IMR-90 (cell line): ENCODE results near the gene PRF1. TPM values are rescaled to one million over a fixed set of nuclear protein-coding genes. Genes with fewer than 3 reads are reported as not detected.

Source experiments
- ATAC-seq: fragments of 200-7000 bp; cut with Tn5 transposase; 2 replicates; pipeline ENCODE4 v1.9.1; 2020; ENCODE audit warnings: low read depth, mild to moderate bottlenecking, moderate library complexity
- BruUV-seq: library from RNA; stranded (reverse); fragments of 400-500 nt; replicated peaks from 2 replicates; lab custom pipeline; 2021; lab: Mats Ljungman, UMichigan
- CTCF ChIA-PET: fragments of 300-600 bp; formaldehyde crosslinking; extraction: SDS; loops from one replicate; lab custom pipeline; 2021; ENCODE audit warnings: antibody characterized with exemption; lab: Yijun Ruan, JAX
- POLR2A ChIA-PET: fragments of 300-600 bp; sonication (Branson Sonifier 250); formaldehyde crosslinking; loops from one replicate; lab custom pipeline; 2022; ENCODE audit warnings: antibody characterized with exemption; ENCODE audit not compliant: unreplicated experiment; lab: Charles Lee
- DNase-seq: peaks from one replicate; pipeline ENCODE4 v3.0.0; 2013
- H2AFZ ChIP-seq: replicated peaks from 2 replicates; pipeline ENCODE3; 2013; ENCODE audit warnings: low read length, mild to moderate bottlenecking; ENCODE audit not compliant: poor library complexity
- H2AK5ac ChIP-seq: 2 replicates; pipeline ENCODE4 v1.6.1; 2013; ENCODE audit warnings: low read depth, low read length, inconsistent platforms
- H2AK9ac ChIP-seq: replicated peaks from 2 replicates; pipeline ENCODE3; 2013; ENCODE audit warnings: mild to moderate bottlenecking, low read depth, low read length, moderate library complexity; ENCODE audit not compliant: poor library complexity
- H2BK120ac ChIP-seq: 2 replicates; pipeline ENCODE4 v1.6.1; 2013; ENCODE audit warnings: low read depth, low read length, inconsistent platforms
- H2BK15ac ChIP-seq: 3 replicates; pipeline ENCODE4 v1.6.1; 2013; ENCODE audit warnings: low read depth, low read length, inconsistent platforms
- H2BK20ac ChIP-seq: 2 replicates; pipeline ENCODE4 v1.6.1; 2013; ENCODE audit warnings: low read depth, mild to moderate bottlenecking, inconsistent platforms, low read length, moderate library complexity
- H2BK5ac ChIP-seq: 2 replicates; pipeline ENCODE4 v1.6.1; 2013; ENCODE audit warnings: mild to moderate bottlenecking, low read depth, low read length, inconsistent platforms; ENCODE audit not compliant: poor library complexity, severe bottlenecking
- H3K14ac ChIP-seq: replicated peaks from 2 replicates; pipeline ENCODE4 v1.6.1; 2013; ENCODE audit warnings: low read depth, low read length, inconsistent platforms
- H3K18ac ChIP-seq: 2 replicates; pipeline ENCODE4 v1.6.1; 2013; ENCODE audit warnings: low read depth, low read length, control low read depth
- H3K23ac ChIP-seq: 2 replicates; pipeline ENCODE4 v1.6.1; 2013; ENCODE audit warnings: low read depth, low read length, inconsistent platforms
- H3K27ac ChIP-seq: 2 replicates; pipeline ENCODE4 v1.5.1; 2013; ENCODE audit warnings: mild to moderate bottlenecking, control low read depth, low read length; ENCODE audit not compliant: insufficient read depth
- H3K27me3 ChIP-seq: 2 replicates; pipeline ENCODE4 v1.6.1; 2013; ENCODE audit warnings: low read length; ENCODE audit not compliant: control insufficient read depth, insufficient read depth
- H3K36me3 ChIP-seq: 2 replicates; pipeline ENCODE4 v1.6.1; 2013; ENCODE audit warnings: low read length, mixed read lengths; ENCODE audit not compliant: control insufficient read depth, insufficient read depth
- H3K4ac ChIP-seq: 2 replicates; pipeline ENCODE4 v1.6.1; 2013; ENCODE audit warnings: low read depth, low read length, inconsistent platforms
- H3K4me1 ChIP-seq: 2 replicates; pipeline ENCODE4 v1.6.1; 2013; ENCODE audit warnings: low read length, mixed read lengths; ENCODE audit not compliant: control insufficient read depth, insufficient read depth
- H3K4me2 ChIP-seq: 2 replicates; pipeline ENCODE4 v1.6.1; 2013; ENCODE audit warnings: low read depth, mild to moderate bottlenecking, control low read depth, low read length, moderate library complexity
- H3K4me3 ChIP-seq: 2 replicates; pipeline ENCODE4 v1.5.1; 2013; ENCODE audit warnings: low read depth, mild to moderate bottlenecking, control low read depth, low read length, moderate library complexity; ENCODE audit not compliant: insufficient read depth
- H3K56ac ChIP-seq: 2 replicates; pipeline ENCODE4 v1.6.1; 2013; ENCODE audit warnings: low read length, inconsistent platforms; ENCODE audit not compliant: insufficient read depth; ENCODE audit errors: extremely low read depth
- H3K79me1 ChIP-seq, 2 experiments: 2 replicates each; pipeline ENCODE4 v1.6.1; 2013; ENCODE audit warnings: low read length in 2 of 2, inconsistent platforms in 1 of 2, low read depth in 1 of 2
- H3K9ac ChIP-seq: 2 replicates; pipeline ENCODE4 v1.6.1; 2013; ENCODE audit warnings: low read depth, low read length, control low read depth
- H3K9me1 ChIP-seq: 2 replicates; pipeline ENCODE4 v1.6.1; 2013; ENCODE audit warnings: low read length, inconsistent platforms; ENCODE audit not compliant: insufficient read depth
- H3K9me3 ChIP-seq: 2 replicates; pipeline ENCODE4 v1.6.1; 2013; ENCODE audit warnings: low read length; ENCODE audit not compliant: control insufficient read depth, insufficient read depth
- H4K20me1 ChIP-seq: 2 replicates; pipeline ENCODE4 v1.6.1; 2013; ENCODE audit warnings: low read length, inconsistent platforms; ENCODE audit not compliant: insufficient read depth
- H4K5ac ChIP-seq: 2 replicates; pipeline ENCODE4 v1.6.1; 2013; ENCODE audit warnings: mild to moderate bottlenecking, low read depth, low read length, control low read depth
- H4K8ac ChIP-seq, 2 experiments: 2 replicates each; pipeline ENCODE4 v1.6.1; 2013; ENCODE audit warnings: low read depth in 2 of 2, low read length in 2 of 2, control low read depth in 1 of 2, inconsistent platforms in 1 of 2
- H4K91ac ChIP-seq: 2 replicates; pipeline ENCODE4 v1.6.1; 2013; ENCODE audit warnings: low read depth, low read length, inconsistent platforms; ENCODE audit not compliant: insufficient read depth
- CEBPB ChIP-seq: IDR thresholded peaks from 2 replicates; pipeline ENCODE4 v1.6.1; 2012; ENCODE audit warnings: low read depth, low read length, improper control_type of control experiment
- POLR2A ChIP-seq: IDR thresholded peaks from 2 replicates; pipeline ENCODE4 v1.6.1; 2012; ENCODE audit warnings: mild to moderate bottlenecking, low read depth, low read length
- RFX5 ChIP-seq: IDR thresholded peaks from 2 replicates; pipeline ENCODE4 v1.8.0; 2012; ENCODE audit warnings: low read depth, mild to moderate bottlenecking, low read length, moderate library complexity
- SMC3 ChIP-seq: fragments of 150-350 bp; IDR thresholded peaks from 2 replicates; pipeline ENCODE4 v1.6.1; 2016; ENCODE audit warnings: low read depth, mild to moderate bottlenecking, antibody characterized with exemption, low read length, moderate library complexity
- dilution Hi-C: fragments of 300-500 bp; cut with HindIII; formaldehyde crosslinking; loops from one replicate; pipeline ENCODE4 v1.14.3; 2018; ENCODE audit warnings: low sequenced_read_pairs; ENCODE audit not compliant: unreplicated experiment
- in situ Hi-C: fragments of 300-500 bp; cut with MboI; formaldehyde crosslinking; loops from 3 replicates; pipeline ENCODE4 v1.14.3; 2019; ENCODE audit warnings: low sequenced_read_pairs, inconsistent platforms, mixed read lengths
- intact Hi-C: fragments of 100-400 bp; cut with micrococcal nuclease; formaldehyde crosslinking; loops from 2 replicates; pipeline ENCODE4 v1.10.0; 2022
- polyA plus RNA-seq, 3 experiments: library from polyadenylated mRNA; depleted of rRNA; stranded (reverse); fragments of >200 nt; gene quantifications; 2 replicates each; pipeline ENCODE4 v1.2.3, GENCODE V29; 2012; ENCODE audit warnings: low replicate concordance in 1 of 3
- total RNA-seq: library from RNA; depleted of rRNA; stranded (reverse); fragments of >200 nt; gene quantifications from 2 replicates; pipeline ENCODE4 v1.2.3, GENCODE V29; 2012

Gene PRF1
- total and polyA plus RNA-seq, 2 of the 4 experiments (the other 2 are of a cell fraction), result not detected

DNA sequence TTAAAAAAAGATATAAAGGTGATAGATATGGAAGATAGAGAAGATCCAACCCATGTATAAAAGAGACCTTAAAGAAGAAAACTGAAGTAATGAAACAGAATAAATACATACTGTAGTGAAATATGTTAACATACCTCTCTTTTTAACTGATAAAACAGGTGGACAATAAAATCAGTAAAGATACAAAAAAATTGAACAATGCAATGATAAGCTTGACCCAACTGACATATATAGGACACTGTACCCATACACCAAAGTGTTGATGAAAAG, 17.4 kb upstream of the PRF1 start:
- CTCF ChIA-PET, result interaction anchor here (0.5 kb wide), 1 partner anchor 166 kb away, joined by 3 read pairs; no protein-coding TSS in a partner anchor
- intact Hi-C loops, result no loop called here
- in situ Hi-C loops, result no loop called here

More for the DNA sequence above, 17.4 kb upstream of the PRF1 start:
- H2AFZ ChIP-seq, result no peak overlapping the region
- no peak overlapping the region for H2BK15ac ChIP-seq
- TF ChIP-seq SMC3 (no peak), RFX5 (no peak), POLR2A (no peak), CEBPB (no peak)
- DNase-seq (no peak), ATAC-seq (no peak)
- H3K4me2 ChIP-seq, result no peak overlapping the region
- H2BK5ac ChIP-seq, result no peak overlapping the region
- H3K9ac ChIP-seq, result no peak overlapping the region
- H3K18ac ChIP-seq, result no peak overlapping the region
- no peak overlapping the region for H2AK5ac ChIP-seq
- no TSS peak for BruUV-seq
- H3K14ac ChIP-seq, result no peak overlapping the region
- no peak overlapping the region for H4K91ac ChIP-seq
- H3K4me3 ChIP-seq, result no peak overlapping the region
- no peak overlapping the region for H2AK9ac ChIP-seq
- no peaks in the 10 kb centered on the region for H4K20me1 ChIP-seq
- no peak overlapping the region for H3K23ac ChIP-seq
- peaks cover 8% of the 10 kb centered on the region for H3K9me3 ChIP-seq
- H3K56ac ChIP-seq, result no peak overlapping the region
- H3K79me1 ChIP-seq, result no peaks in the 10 kb centered on the region
- dilution Hi-C loops, result no loop called here
- H3K4ac ChIP-seq, result no peak overlapping the region
- H3K36me3 ChIP-seq, result no peaks in the 10 kb centered on the region
- H4K5ac ChIP-seq, result no peak overlapping the region
- H3K4me1 ChIP-seq, result no peaks in the 10 kb centered on the region; the same call in 1 of the 2 replicates
- H2BK20ac ChIP-seq, result no peak overlapping the region
- H2BK120ac ChIP-seq, result no peak overlapping the region
- H3K27ac ChIP-seq, result no peak overlapping the region
- no peaks in the 10 kb centered on the region for H3K9me1 ChIP-seq
- peaks cover 7% of the 10 kb centered on the region for H3K27me3 ChIP-seq
- POLR2A ChIA-PET, result no interaction called here
- H4K8ac ChIP-seq, result no peak overlapping the region
